ENCODE results near the gene MYO10.

MYO10 gene

GRCh38 chr5:16737209-16737608 lies 198.9 kb downstream of the MYO10 start:
- H3K4me3 ChIP-seq (ENCODE audit: low read depth, low read length) = no peak overlapping the region

GRCh38 chr5:16736158-16736995 lies 199.7 kb downstream of the MYO10 start:
- no peak overlapping the region for H3K4me3 ChIP-seq (ENCODE audit: low read depth, low read length)
- TF ChIP-seq CTCF (IDR thresholded peaks at IDR 0.05; ENCODE audit: low read depth, low read length) = no peak

More at GRCh38 chr5:16737209-16737608, 198.9 kb downstream of the MYO10 start:
- TF ChIP-seq CTCF (IDR thresholded peaks at IDR 0.05; ENCODE audit: low read depth, low read length) = no peak

- TF ChIP-seq CTCF (IDR thresholded peaks at IDR 0.05; ENCODE audit: low read depth, low read length) = no peak
- H3K4me3 ChIP-seq (ENCODE audit: low read depth, low read length) = no peak overlapping the region
Observed at GRCh38 chr5:16735101-16736060, 200.7 kb downstream of the MYO10 start.

GRCh38 chr5:16733331-16734006 lies 202.6 kb downstream of the MYO10 start:
- TF ChIP-seq CTCF (IDR thresholded peaks at IDR 0.05; ENCODE audit: low read depth, low read length) = no peak

GRCh38 chr5:16732356-16732755 lies 203.7 kb downstream of the MYO10 start:
- TF ChIP-seq CTCF (IDR thresholded peaks at IDR 0.05; ENCODE audit: low read depth, low read length) = no peak

More at GRCh38 chr5:16733331-16734006, 202.6 kb downstream of the MYO10 start:
- H3K4me3 ChIP-seq (ENCODE audit: low read depth, low read length) = no peak overlapping the region

GRCh38 chr5:16727755-16728325 lies 208.2 kb downstream of the MYO10 start:
- H3K4me3 ChIP-seq (ENCODE audit: low read depth, low read length) = no peak overlapping the region
- no peak for TF ChIP-seq CTCF (IDR thresholded peaks at IDR 0.05; ENCODE audit: low read depth, low read length)

More at GRCh38 chr5:16732356-16732755, 203.7 kb downstream of the MYO10 start:
- no peak overlapping the region for H3K4me3 ChIP-seq (ENCODE audit: low read depth, low read length)
